ENCODE measurements around the gene GRIA1.
A peak's percentile ranks its signal among the peaks of the same experiment; 100 is the strongest.

Gene GRIA1

DNA sequence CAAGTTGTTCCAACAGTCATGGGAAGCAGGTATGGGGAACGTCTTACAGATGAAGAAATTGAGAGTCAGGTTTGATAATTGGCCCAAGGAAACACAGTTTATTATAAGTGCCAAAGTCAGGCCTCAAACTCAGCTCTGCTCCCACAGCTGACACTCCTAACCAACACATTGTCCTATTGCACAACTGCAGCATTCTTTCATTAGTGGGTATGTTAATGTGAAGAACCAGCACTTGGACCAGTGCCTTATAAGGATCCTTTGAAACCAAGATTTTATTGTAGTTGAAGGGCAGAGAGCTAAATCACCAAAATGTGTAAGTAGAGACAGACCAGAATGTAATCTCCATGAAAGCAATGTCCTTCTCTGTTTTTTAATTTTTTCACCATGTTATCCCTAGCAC is 56.1 kb downstream of the GRIA1 start:
- DNase-seq (ENCODE audit: low read depth): no peak

- DNase-seq (ENCODE audit: low read depth): peak; percentile 93
These were observed 61.1 kb downstream of the GRIA1 start for GRCh38 chr5:153551537-153552079.

GRCh38 chr5:153552886-153553285 is 62.4 kb downstream of the GRIA1 start:
- DNase-seq (ENCODE audit: low read depth): no peak

- no peak for DNase-seq (ENCODE audit: low read depth)
These were observed 65.1 kb downstream of the GRIA1 start for GRCh38 chr5:153555420-153556114.

GRCh38 chr5:153558957-153559356 is 68.5 kb downstream of the GRIA1 start:
- no peak for DNase-seq (ENCODE audit: low read depth)

- no peak for DNase-seq (ENCODE audit: low read depth)
These were observed 69.5 kb downstream of the GRIA1 start for GRCh38 chr5:153559926-153560325.

DNA sequence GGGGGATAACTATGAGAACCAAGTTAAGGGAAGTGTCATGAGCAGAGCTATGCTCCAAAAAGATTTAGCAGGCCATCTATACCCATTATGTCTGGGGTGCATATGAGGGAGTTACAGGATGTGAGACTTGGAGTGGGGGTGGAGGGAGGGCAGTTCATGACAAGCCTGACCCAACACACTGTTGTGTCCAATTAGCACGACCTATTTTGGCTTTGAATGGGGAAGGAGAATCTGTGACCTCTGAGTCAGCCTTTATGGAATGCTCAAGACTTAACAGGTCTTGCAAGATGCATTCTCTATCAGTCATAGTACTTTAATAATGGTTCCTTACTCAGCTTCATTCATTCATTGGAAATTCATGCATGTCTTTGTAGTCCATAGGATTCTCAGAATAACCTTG is 71.7 kb downstream of the GRIA1 start:
- no peak for DNase-seq (ENCODE audit: low read depth)

DNA sequence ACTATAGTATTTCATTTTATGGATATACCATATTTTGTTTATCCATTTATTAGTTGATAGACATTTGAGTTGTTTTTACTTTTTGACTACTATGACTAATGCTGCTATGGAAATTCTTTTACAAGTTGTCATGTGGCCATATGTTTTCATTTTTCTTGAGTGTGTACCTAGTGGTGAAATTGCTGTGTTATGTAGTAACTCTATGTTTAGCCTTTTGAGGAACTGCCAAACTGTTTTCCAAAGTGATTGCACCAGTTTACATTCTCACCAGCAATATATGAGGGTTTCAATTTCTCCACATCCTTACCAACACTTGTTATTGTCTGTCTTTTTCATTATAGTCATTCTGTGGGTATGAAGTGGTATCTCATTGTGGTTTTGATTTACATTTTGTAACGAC is 75.4 kb downstream of the GRIA1 start:
- peak; percentile 71 for DNase-seq (ENCODE audit: low read depth)

- no peak for DNase-seq (ENCODE audit: low read depth)
These were observed 78.6 kb downstream of the GRIA1 start for GRCh38 chr5:153569036-153569435.

GRCh38 chr5:153571162-153571561 is 80.7 kb downstream of the GRIA1 start:
- no peak for DNase-seq (ENCODE audit: low read depth)

GRCh38 chr5:153572411-153573145 is 82.1 kb downstream of the GRIA1 start:
- no peak for DNase-seq (ENCODE audit: low read depth)

GRCh38 chr5:153573326-153574033 is 83.0 kb downstream of the GRIA1 start:
- DNase-seq (ENCODE audit: low read depth): no peak

DNA sequence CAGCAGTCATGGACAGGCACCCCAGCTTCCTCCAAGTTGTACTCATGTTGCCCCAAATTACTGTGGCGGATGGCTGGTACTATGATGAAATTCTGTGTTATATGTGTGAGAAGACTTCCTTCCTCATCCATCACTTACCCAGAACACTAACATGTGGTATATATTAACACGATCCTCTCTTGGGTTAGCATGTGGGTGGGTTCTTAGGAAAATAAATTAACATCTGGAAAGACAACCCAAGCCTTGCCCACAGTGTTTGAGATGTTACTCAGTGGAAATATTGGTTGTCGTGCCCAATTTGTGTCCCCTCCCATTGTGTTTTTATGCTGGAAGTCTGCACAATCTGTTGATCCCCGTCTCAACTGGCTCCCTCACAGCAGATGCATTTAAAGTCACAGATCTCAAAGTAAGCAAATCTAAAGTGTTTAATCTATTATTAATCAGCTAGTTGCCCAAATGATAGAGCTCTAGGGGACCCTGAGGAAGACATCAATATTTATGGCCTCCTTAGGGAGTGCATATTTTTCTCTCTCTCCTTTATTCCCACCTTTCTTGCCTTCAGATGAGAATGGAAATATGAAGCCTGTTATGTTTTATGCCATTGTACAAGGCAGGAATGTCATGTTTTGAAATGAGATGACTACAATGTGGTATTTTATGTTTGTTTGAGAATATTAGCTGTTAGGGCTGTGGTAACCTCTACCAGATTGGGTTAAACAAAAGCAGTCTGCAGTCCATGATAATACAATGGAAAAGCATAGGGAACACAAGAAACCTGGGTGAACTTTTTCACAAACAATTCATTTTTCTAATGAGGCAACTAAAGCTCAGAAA is 93.9 kb downstream of the GRIA1 start:
- no peak for DNase-seq (ENCODE audit: low read depth)

DNA sequence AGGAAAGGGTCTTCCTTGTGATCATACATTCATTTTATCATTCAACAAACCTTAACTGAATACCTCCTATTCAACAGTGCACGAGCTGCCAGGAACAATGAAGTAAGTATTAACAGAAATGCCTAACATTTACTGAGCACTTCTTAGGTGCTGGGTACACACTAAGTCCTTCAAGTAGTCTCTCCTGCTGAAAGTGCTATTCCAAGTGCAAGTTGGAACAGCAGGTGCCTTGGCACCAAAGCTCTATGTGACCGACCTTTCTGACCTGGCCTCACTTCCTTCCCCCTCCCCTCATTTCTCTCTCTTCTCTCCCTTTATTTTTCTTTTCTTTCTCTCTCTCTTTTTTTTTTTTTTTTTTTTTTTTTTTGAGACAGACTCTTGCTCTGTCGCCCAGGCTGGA is 94.5 kb downstream of the GRIA1 start:
- no peak for DNase-seq (ENCODE audit: low read depth)

- no peak for DNase-seq (ENCODE audit: low read depth)
These were observed 95.3 kb downstream of the GRIA1 start for GRCh38 chr5:153585622-153586277.

DNA sequence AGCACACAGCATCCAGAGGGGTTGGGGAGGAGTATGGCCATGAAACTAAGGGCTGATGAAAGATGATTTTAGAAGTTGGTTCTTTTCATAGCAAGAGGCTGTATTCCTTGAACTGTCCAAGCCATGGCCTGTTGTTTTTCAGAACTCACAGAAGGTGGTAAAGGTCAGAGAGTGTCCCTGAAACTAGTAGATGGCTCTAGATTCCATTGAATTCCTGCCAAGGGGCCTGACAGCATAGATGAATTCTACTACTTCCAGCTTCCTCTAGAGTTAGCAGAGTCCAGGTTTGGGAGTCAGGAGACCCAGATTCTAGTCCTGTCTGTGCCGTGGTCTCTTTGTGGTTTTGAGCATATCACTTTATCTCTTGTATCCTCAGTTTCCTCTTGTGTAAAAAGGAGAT is 101.6 kb downstream of the GRIA1 start:
- DNase-seq (ENCODE audit: low read depth): no peak

DNA sequence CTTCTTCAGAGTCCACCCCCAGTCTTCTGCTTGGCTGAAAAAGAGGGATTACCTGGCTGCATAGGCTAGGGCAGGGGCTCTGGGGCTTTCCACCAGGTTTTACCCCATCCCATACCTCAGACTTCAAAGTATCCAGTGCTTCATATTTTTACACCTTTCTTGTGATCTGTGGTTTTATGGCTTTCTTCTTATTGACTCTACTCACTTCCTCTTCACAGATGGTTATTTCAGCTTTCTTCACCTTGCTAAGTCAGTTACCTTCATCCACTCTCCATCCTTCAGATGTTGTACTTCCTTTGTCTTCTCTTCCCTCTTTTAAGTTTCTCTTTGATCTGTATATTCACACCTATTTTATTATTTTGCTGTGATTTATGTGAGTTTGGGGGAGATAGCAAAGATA is 104.3 kb downstream of the GRIA1 start:
- no peak for DNase-seq (ENCODE audit: low read depth)

- no peak for DNase-seq (ENCODE audit: low read depth)
These were observed 107.6 kb downstream of the GRIA1 start for GRCh38 chr5:153598099-153598498.

DNA sequence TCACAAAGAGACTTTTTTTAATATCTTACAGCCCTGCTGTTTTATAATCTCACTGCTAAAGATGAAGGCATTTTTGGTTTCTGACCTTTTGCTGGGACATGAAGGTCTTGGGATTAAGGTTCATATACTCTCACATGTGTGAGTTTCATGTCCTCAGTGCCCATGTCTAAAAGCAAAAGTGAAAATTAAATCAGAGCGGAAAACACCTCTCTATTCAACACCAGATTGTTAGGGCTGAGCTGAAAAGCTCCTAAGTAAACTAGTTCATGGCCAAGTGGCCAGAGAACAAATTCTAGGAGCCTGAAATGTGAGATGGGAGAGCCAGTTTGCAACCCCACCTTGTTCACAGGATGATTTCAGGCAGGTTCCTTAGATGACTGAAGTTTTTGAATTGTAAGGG is 110.9 kb downstream of the GRIA1 start:
- no peak for DNase-seq (ENCODE audit: low read depth)

DNA sequence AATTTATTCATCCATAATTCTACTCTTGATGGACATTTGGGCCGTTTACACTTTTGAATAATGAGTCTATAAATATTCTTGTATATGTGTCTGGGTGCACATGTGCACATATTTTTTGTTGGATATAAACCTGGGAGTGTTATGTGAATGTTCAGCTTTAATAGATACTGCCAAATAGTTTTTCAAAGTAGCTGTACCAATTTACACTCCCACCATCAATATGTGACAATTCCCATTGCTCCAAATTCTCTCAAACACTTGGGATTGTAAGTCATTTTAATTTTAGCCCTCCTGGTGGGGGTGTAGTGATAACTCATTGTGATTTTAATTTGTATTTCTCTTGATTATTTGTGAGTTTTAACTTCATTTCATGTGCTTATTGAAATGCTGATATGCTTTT is 114.9 kb downstream of the GRIA1 start:
- no peak for DNase-seq (ENCODE audit: low read depth)

DNA sequence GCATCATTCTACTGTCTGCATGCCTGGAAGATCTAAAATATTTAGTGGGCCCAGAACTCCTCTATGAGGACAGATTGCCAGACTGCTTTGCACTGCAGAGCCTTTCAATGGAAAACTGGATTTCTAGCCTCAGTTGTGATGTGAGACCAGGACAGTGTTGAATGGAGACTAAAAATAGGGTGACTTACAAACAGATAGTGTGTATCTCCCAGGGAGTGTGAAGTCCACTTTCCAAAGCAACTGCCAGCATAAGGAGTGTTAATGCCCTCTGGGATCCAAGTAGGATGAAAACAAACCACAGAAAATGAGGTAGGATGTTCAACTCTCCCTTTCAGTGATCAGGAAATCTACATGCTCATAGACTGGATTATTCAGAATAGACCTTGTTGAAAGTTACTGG is 119.5 kb downstream of the GRIA1 start:
- no peak for DNase-seq (ENCODE audit: low read depth)
